HG03439 (cell line): Measurements from ENCODE around the gene MAGI1.

Source experiments
- ATAC-seq: cut with Tn5 transposase; IDR thresholded peaks from one replicate; pipeline ENCODE4 v1.9.1; 2021; ENCODE audit warnings: mild to moderate bottlenecking, moderate library complexity; ENCODE audit not compliant: unreplicated experiment

MAGI1 gene

DNA sequence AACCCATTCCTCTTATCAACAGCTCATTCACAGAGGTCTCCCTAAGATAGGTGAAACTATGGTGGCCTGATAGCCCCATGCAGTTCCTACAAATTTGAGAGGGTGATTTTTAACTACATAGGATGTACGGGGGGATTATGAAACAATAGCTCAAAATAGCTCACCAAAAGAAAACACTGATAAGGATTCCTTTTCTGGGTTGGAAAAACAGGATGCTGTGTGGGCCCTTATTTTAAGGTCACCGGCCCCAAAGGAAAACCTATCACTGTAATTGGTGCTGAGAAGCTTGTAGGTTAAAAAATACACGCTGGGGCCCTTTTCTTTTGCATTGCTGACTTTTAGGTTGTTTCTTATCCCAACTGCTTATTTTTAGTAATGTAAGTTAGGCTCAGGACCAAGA lies 627.4 kb downstream of the MAGI1 start:
- ATAC-seq = no peak

GRCh38 chr3:65409176-65409569 lies 629.5 kb downstream of the MAGI1 start:
- ATAC-seq = no peak

DNA sequence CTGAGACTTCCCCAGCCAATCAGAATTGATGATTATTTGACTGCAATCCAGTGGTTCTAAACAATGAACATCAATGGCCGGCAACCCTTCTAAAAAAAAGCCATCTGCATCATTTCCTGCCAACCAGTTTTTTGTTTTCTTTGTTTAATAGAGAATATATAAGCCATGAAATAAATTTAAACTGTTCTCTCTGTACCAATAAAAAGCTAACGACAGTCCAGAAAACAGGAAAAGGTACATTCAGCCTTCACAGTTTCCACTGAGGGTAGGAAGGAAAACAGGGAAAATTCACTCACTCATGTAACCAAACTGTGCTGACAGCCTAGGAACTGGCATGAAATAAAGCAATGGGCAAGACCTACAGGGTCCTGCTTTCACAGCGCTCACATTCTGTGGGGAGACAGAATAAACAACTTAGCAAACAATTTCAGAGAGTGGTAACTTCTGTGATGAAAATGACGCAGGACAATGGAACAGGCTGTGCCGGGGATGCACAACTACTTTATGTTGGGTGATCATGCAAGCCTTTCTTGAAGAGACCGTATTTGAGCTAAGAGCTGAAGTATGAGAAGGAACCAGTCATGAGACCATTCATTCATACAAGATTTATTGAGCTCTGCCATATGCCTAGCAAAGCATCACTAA lies 630.1 kb downstream of the MAGI1 start:
- no peak for ATAC-seq

- no peak for ATAC-seq
Observed at GRCh38 chr3:65406470-65406869, 632.2 kb downstream of the MAGI1 start.

GRCh38 chr3:65402597-65402996 lies 636.1 kb downstream of the MAGI1 start:
- no peak for ATAC-seq

GRCh38 chr3:65401359-65402305 lies 637.1 kb downstream of the MAGI1 start:
- ATAC-seq = no peak

DNA sequence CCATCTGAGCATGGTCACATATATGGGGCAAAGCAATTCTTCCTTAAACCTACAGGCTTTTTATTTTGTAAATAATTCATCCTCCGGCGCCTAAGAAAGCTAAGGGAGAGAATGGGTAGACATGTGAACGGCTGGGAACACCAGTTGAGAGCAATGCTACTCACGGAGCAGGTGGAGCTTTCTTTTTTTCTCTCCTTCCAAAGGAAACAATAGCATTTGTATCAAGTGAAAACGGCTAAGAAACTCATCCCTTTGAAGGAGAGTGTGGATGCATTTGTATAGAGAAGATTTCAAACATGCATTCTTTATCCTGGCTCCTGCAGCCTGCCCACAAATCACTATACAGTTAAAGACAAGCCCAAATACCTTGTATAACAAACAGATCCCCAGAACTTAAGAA lies 637.8 kb downstream of the MAGI1 start:
- ATAC-seq = no peak

GRCh38 chr3:65398953-65399352 lies 639.8 kb downstream of the MAGI1 start:
- no peak for ATAC-seq

- ATAC-seq = no peak
Observed at GRCh38 chr3:65396078-65396477, 642.6 kb downstream of the MAGI1 start.

- no peak for ATAC-seq
Observed at GRCh38 chr3:65391068-65391467, 647.6 kb downstream of the MAGI1 start.

DNA sequence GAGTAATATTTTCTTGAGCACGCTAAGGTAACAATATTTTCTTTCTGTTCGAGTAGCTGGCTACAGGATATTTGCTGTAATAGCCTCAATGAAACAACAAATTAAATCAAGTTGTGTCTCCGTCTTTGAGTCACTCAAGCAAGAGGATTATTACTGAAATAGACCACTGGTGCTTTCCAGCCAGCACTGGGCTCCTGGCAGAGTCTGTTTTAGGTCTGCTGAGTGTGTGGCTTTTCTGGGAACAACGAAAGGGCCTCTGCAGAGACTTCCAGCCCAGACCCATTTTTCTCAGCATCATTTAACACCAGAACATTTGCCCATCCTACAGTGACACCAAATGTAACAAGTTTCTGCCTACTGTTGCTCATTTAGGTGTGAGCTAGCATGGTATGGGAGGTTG lies 652.9 kb downstream of the MAGI1 start:
- no peak for ATAC-seq

GRCh38 chr3:65381496-65382010 lies 657.2 kb downstream of the MAGI1 start:
- ATAC-seq = no peak

GRCh38 chr3:65379223-65379622 lies 659.5 kb downstream of the MAGI1 start:
- no peak for ATAC-seq

DNA sequence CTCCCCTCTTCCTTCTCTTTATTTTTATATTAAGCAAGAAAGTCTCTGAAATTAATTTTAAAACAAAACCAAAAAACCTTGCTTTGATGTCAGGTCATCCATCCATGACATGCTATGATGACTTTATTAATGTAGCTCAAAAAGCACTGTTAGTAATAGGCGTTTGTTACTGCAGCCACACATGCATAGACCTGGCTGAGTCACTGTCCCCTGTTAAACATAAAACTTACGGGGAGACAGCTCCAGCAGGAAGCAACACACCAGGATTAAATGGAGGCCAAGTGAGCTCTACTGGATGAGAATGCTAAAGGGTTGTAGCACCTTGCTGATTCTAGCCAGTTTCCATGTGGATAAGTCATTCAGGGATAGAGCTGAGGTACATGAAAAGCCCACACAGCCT lies 661.1 kb downstream of the MAGI1 start:
- no peak for ATAC-seq

DNA sequence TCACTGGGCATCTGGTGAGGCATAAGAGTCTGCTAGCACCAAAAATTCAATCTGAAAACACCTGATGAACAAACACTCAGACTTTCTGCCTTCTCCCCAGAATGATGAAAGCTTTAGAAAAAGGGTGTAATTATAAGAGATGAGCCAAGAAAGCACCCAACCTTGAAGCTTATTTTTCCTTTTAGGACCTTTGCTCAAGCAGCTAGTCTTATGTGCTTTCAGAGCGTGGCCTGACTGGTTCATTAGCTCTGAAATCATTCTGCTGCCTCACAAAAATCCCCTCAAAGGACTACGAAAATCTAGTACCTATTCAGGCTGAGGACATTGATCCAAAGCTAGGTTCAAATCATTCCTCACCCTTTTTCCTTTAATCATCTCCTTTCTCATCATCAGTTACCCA lies 662.3 kb downstream of the MAGI1 start:
- ATAC-seq = no peak

DNA sequence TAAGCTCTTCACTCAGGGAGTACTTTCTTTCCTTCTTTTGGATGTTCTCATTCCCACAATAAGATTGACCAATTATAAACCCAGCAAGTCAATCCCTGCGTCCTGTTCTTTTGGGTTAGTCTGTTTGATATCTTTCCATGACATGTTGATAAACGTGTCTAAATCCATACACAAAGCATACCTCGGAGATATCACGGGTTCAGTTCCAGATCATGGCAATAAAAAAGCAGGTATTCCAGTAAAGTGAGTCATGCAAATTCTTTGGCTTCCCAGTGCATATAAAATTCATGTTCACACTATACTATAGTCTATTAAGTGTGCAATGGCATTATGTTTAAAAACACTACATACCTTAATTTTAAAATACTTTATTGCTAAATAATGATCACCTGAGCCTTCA lies 667.7 kb downstream of the MAGI1 start:
- ATAC-seq = no peak

DNA sequence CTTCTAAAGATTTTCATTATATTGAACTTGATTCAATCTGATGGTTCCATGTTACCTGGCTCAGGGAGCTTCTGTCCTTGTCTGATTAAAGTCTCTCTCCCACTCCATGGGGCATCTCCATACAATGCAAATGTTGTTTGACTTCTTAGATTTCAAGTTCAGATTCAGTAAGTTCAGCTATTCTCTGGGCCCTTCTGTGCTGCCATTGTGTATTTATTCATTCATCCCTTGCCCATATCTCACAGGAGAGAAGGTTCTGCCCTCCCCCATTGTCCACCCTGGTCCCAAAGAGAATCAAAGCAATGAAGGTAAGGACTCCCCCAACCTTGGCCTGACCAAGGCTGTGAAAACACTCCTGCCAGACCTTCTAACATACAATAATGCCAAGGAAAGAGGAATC lies 669.9 kb downstream of the MAGI1 start:
- ATAC-seq = no peak

DNA sequence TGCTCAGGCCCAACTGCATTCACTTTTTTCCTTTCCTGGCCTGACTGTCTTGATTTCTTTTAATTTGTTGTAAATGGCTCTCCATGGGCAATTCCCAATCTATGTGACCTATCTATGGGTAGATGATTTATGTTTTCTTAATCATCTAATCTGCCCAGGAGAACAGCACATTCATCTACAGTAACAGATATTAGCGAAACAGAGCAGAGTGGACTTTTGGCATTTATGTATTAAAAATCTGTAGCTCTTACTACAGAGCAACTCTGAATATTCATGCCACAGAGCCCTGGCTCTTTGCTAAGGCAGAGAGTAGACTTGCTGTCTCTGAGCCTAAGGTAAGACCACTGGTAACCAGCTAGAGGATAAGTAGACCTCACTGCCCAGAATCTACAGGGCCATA lies 676.0 kb downstream of the MAGI1 start:
- ATAC-seq = no peak

GRCh38 chr3:65361448-65361847 lies 677.3 kb downstream of the MAGI1 start:
- no peak for ATAC-seq

DNA sequence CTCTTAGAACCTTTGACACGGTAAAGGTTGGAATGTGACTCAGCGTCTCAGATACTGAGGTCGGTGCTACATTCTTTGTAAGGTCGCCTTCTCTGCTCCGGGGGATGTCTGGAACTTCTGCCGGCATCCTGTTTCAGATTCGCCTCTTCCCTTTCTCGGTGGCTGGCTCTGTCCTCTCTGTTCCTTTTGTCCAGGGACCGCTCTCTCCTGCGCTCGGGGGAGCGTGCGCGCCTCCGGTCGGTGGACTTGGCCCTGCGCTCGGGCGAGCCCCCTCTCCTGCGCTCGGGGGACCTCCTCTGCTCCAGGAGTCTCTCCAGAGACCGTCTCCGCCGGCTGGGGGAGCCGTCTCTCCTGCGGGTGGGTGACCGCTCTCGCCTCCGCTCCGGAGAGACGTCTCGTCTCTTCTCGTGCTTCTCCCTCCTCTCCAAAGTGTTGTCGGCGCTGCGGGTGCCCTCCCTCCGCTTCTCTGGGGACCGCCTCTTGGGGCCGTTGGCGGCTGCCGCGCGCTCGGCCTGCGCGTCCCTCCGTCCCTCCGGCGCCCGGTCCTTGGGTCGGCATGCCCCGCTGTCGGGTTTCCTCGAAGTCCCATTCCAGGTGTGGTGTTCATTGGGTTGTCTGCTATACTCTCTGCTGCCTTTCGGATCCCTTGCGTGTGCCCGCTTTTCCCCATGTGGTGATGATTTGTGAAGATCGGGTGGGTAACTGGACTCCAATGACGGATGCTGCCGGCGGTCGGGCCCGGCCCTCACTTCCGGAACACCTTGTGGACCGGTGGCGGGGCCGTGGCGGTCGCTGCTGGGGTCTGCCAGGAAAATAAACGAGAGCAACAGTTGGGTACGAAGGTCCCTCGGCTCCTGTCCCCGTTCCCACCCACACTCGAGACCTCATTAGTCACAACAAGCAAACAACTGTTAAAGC lies 682.1 kb downstream of the MAGI1 start:
- ATAC-seq = no peak

GRCh38 chr3:65354880-65355279 lies 683.8 kb downstream of the MAGI1 start:
- no peak for ATAC-seq
